HFFc6 (cell line): Measurements from ENCODE around the gene PDZRN4. TPM values are rescaled to one million over a fixed set of nuclear protein-coding genes. Genes with fewer than 3 reads are reported as not detected.
"Not testable (repeated sequence)": the region's sequence is repeated elsewhere in the genome, so short reads cannot be mapped to it uniquely, and the experiment has no call there.

Source experiments
- DNase-seq: peaks from one replicate; pipeline ENCODE4 v3.0.0-alpha.2; 2018
- H3K27ac Mint-ChIP-seq: 2 replicates; pipeline ENCODE4 v1.8.0; 2020; ENCODE audit warnings: mild to moderate bottlenecking, mixed read lengths
- H3K27me3 Mint-ChIP-seq: 2 replicates; pipeline ENCODE4 v1.8.0; 2021; ENCODE audit warnings: mild to moderate bottlenecking, moderate library complexity, mixed read lengths; ENCODE audit not compliant: insufficient read depth
- H3K36me3 Mint-ChIP-seq: 2 replicates; pipeline ENCODE4 v1.8.0; 2021; ENCODE audit warnings: low read depth, mixed read lengths
- H3K4me1 Mint-ChIP-seq: 2 replicates; pipeline ENCODE4 v1.8.0; 2020; ENCODE audit warnings: low read depth, mixed read lengths
- H3K4me3 Mint-ChIP-seq: 2 replicates; pipeline ENCODE4 v1.8.0; 2020; ENCODE audit warnings: mild to moderate bottlenecking, moderate library complexity, mixed read lengths
- H3K9me3 Mint-ChIP-seq: 2 replicates; pipeline ENCODE4 v1.8.0; 2020; ENCODE audit warnings: mild to moderate bottlenecking, mixed read lengths
- CTCF ChIP-seq: fragments of 200-600 bp; sonication (generic); IDR thresholded peaks from 2 replicates; pipeline ENCODE4 v1.5.0; 2021; ENCODE audit warnings: antibody characterized with exemption, mild to moderate bottlenecking
- total RNA-seq, 6 experiments: library from RNA; stranded (reverse); fragmentation: NEBNext Ultra II Directional; extraction: Animal tissue kit (Norgen Biotek cat#: 25700); gene quantifications; 2 replicates in 1 of 6; 3 replicates in 5 of 6; pipeline ENCODE4 v1.2.3, GENCODE V29; 2021

PDZRN4 gene
- total RNA-seq, 6 experiments from 2014 or later = not detected

DNA sequence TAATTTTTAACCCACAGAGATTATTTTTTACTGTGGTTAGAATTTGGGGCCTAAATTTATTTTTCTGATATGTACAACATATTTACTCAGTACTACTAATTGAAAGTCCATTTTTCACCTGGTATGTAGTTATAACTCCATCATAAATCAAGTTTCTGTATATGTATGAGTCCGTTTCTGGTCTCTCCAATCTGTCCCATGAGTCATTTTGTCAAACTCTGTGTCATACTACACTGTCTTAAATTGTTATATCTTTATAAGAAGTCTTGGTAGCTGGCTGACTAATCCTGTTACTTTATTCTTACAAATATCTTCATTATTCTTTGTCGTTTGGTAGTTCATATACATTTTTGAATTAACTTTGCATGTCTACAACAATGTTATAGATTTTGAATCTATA is 344.0 kb downstream of the PDZRN4 start:
- DNase-seq = peak; percentile 13
- no peaks in the 10 kb centered on the region for H3K36me3 Mint-ChIP-seq
- H3K27me3 Mint-ChIP-seq = peaks cover 1% of the 10 kb centered on the region; the same call in 1 of the 2 replicates
- H3K4me3 Mint-ChIP-seq = no peak overlapping the region
- H3K27ac Mint-ChIP-seq = no peak overlapping the region
- TF ChIP-seq CTCF = no peak
- H3K9me3 Mint-ChIP-seq = no peaks in the 10 kb centered on the region
- H3K4me1 Mint-ChIP-seq = peaks cover 16% of the 10 kb centered on the region

- Mint-ChIP-seq H3K27ac (no peak overlapping the region), H3K36me3 (no peaks in the 10 kb centered on the region), H3K4me1 (peaks cover 6% of the 10 kb centered on the region), H3K9me3 (no peaks in the 10 kb centered on the region), H3K4me3 (no peak overlapping the region), H3K27me3 (peaks cover 3% of the 10 kb centered on the region; the same call in 1 of the 2 replicates)
- TF ChIP-seq CTCF = no peak
- DNase-seq = no peak
Observed at GRCh38 chr12:41536813-41537490, 348.8 kb downstream of the PDZRN4 start.

GRCh38 chr12:41537522-41537921 is 349.4 kb downstream of the PDZRN4 start:
- Mint-ChIP-seq H3K27ac (no peak overlapping the region), H3K27me3 (peaks cover 2% of the 10 kb centered on the region; the same call in 1 of the 2 replicates), H3K9me3 (no peaks in the 10 kb centered on the region), H3K4me1 (peaks cover under 1% of the 10 kb centered on the region; the same call in 1 of the 2 replicates), H3K4me3 (no peak overlapping the region), H3K36me3 (no peaks in the 10 kb centered on the region)
- no peak for TF ChIP-seq CTCF
- DNase-seq = no peak

DNA sequence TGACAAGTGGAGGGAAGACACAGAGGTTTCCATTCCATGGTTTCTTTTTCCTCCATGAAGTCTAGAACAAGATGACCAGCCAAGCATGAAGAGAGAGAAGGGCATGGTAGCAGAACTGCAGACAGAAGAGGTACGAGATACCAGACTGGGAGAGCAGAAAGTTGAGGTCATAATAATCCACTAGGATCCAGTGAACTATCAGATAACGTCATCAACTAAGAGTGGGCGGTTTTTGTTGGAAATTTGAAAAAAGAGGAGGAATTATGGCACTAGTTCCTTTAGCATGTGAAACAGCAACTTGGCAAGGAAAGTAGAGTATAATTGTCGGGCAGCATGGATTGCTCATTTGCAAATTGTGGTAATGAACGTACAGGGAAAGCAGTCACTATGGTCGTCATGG is 357.6 kb downstream of the PDZRN4 start:
- Mint-ChIP-seq H3K27me3 (peaks cover 2% of the 10 kb centered on the region; the same call in 1 of the 2 replicates), H3K4me1 (no peaks in the 10 kb centered on the region), H3K27ac (no peak overlapping the region), H3K9me3 (no peaks in the 10 kb centered on the region), H3K4me3 (no peak overlapping the region), H3K36me3 (no peaks in the 10 kb centered on the region)
- no peak for DNase-seq
- TF ChIP-seq CTCF = no peak

- H3K9me3 Mint-ChIP-seq, H3K36me3 Mint-ChIP-seq, H3K27ac Mint-ChIP-seq, H3K4me1 Mint-ChIP-seq, H3K27me3 Mint-ChIP-seq, DNase-seq, H3K4me3 Mint-ChIP-seq: not testable (repeated sequence)
Observed at GRCh38 chr12:41547071-41547470, 359.0 kb downstream of the PDZRN4 start.

GRCh38 chr12:41548926-41549325 is 360.8 kb downstream of the PDZRN4 start:
- no peak overlapping the region for H3K27ac Mint-ChIP-seq

More at GRCh38 chr12:41548926-41549325, 360.8 kb downstream of the PDZRN4 start:
- Mint-ChIP-seq H3K27me3 (peaks cover 2% of the 10 kb centered on the region; the same call in 1 of the 2 replicates), H3K36me3 (no peaks in the 10 kb centered on the region), H3K4me3 (no peak overlapping the region), H3K9me3 (no peaks in the 10 kb centered on the region), H3K4me1 (peaks cover 6% of the 10 kb centered on the region)
- DNase-seq = no peak
- no peak for TF ChIP-seq CTCF
